Measurements from ENCODE around the gene ASPDH. TPM values are rescaled to one million over a fixed set of nuclear protein-coding genes. Genes with fewer than 3 reads are reported as not detected.

ASPDH gene
- total RNA-seq, 1 experiment from 2014 or later = not detected

GRCh38 chr19:50542943-50543342 lies 29.2 kb upstream of the ASPDH start:
- no peaks in the 10 kb centered on the region for H3K4me1 ChIP-seq (ENCODE audit: control insufficient read depth, insufficient read depth, low read length)
- POLR2A ChIA-PET = no interaction called here
- in situ Hi-C loops (cut with HindIII; ENCODE audit: low pct_unique_long_range_greater_than_20kb, low sequenced_read_pairs) = no loop called here

DNA sequence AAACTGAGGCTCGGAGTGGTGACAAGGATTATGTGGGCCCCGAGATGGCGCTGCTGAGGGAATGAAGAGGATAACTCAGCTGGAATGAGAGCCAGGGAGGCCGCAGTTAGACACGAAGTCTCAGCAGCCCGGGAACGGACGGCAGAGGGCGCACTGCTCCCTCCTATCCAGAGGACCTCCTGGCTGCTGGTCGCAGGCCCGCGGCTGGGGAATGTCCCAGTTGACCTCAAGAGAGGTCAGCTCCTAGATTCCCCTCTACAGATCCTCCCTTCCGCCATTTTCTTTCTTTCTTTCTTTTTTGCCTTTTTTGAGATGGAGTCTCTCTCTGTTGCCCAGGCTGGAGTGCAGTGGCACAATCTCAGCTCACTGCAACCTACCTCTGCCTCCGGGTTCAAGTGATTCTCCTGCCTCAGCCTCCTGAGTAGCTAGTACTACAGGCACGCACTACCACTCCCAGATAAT lies 24.1 kb upstream of the ASPDH start:
- in situ Hi-C loops (cut with HindIII; ENCODE audit: low pct_unique_long_range_greater_than_20kb, low sequenced_read_pairs) = no loop called here
- CTCF ChIA-PET = interaction anchor here (0.8 to 1.5 kb wide), 5 partner anchors 16 to 384 kb away, joined by 3 to 13 read pairs (median 3); no protein-coding TSS in a partner anchor
- peak; percentile 97 for ATAC-seq

More at GRCh38 chr19:50542943-50543342, 29.2 kb upstream of the ASPDH start:
- Histone ChIP-seq H3K9me3 (ENCODE audit: control insufficient read depth, insufficient read depth, low read depth, low read length) (no peaks in the 10 kb centered on the region), H3K4me3 (ENCODE audit: low read depth in 2 of 2, low read length in 2 of 2) (no peak overlapping the region), H3K36me3 (ENCODE audit: control insufficient read depth, insufficient read depth, low read length) (no peaks in the 10 kb centered on the region), H3K27ac (ENCODE audit: low read length) (no peak overlapping the region), H3K27me3 (ENCODE audit: control insufficient read depth, insufficient read depth, low read length) (no peaks in the 10 kb centered on the region)
- intact Hi-C loops (cut with micrococcal nuclease; ENCODE audit: unreplicated experiment) = no loop called here
- CTCF ChIA-PET = no interaction called here
- no peak for ATAC-seq
- no TSS peak for BruUV-seq (replicated peaks)
- TF ChIP-seq TCF7L2 (IDR thresholded peaks at IDR 0.05; ENCODE audit: low read depth, low read length) (no peak), SIN3A (IDR thresholded peaks at IDR 0.05; ENCODE audit: borderline replicate concordance, insufficient read depth, low read depth, low read length) (no peak), CTCF (IDR thresholded peaks at IDR 0.05) (no peak), POLR2AphosphoS5 (IDR thresholded peaks at IDR 0.05; ENCODE audit: low read depth, low read length) (no peak)
- TF ChIP-seq, protein P1, sequence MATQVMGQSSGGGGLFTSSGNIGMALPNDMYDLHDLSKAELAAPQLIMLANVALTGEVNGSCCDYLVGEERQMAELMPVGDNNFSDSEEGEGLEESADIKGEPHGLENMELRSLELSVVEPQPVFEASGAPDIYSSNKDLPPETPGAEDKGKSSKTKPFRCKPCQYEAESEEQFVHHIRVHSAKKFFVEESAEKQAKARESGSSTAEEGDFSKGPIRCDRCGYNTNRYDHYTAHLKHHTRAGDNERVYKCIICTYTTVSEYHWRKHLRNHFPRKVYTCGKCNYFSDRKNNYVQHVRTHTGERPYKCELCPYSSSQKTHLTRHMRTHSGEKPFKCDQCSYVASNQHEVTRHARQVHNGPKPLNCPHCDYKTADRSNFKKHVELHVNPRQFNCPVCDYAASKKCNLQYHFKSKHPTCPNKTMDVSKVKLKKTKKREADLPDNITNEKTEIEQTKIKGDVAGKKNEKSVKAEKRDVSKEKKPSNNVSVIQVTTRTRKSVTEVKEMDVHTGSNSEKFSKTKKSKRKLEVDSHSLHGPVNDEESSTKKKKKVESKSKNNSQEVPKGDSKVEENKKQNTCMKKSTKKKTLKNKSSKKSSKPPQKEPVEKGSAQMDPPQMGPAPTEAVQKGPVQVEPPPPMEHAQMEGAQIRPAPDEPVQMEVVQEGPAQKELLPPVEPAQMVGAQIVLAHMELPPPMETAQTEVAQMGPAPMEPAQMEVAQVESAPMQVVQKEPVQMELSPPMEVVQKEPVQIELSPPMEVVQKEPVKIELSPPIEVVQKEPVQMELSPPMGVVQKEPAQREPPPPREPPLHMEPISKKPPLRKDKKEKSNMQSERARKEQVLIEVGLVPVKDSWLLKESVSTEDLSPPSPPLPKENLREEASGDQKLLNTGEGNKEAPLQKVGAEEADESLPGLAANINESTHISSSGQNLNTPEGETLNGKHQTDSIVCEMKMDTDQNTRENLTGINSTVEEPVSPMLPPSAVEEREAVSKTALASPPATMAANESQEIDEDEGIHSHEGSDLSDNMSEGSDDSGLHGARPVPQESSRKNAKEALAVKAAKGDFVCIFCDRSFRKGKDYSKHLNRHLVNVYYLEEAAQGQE (IDR thresholded peaks at IDR 0.05; ENCODE audit: insufficient read depth in 1 of 2, low read depth in 2 of 2, low read length in 1 of 2) = no peak
- no peak for DNase-seq (ENCODE audit: low read depth, low spot score)

More for the DNA sequence above, 24.1 kb upstream of the ASPDH start:
- no peak overlapping the region for H3K4me3 ChIP-seq (ENCODE audit: low read depth in 2 of 2, low read length in 2 of 2)
- no peaks in the 10 kb centered on the region for H3K4me1 ChIP-seq (ENCODE audit: control insufficient read depth, insufficient read depth, low read length)
- BruUV-seq (replicated peaks) = no TSS peak
- TF ChIP-seq SIN3A (IDR thresholded peaks at IDR 0.05; ENCODE audit: borderline replicate concordance, insufficient read depth, low read depth, low read length) (no peak), CTCF (IDR thresholded peaks at IDR 0.05) (peak; percentile 94), TCF7L2 (IDR thresholded peaks at IDR 0.05; ENCODE audit: low read depth, low read length) (no peak), POLR2AphosphoS5 (IDR thresholded peaks at IDR 0.05; ENCODE audit: low read depth, low read length) (no peak)
- no peaks in the 10 kb centered on the region for H3K27me3 ChIP-seq (ENCODE audit: control insufficient read depth, insufficient read depth, low read length)
- POLR2A ChIA-PET = no interaction called here
- DNase-seq (ENCODE audit: low read depth, low spot score) = peak; percentile 48
- intact Hi-C loops (cut with micrococcal nuclease; ENCODE audit: unreplicated experiment) = loop anchor here (5.0 kb wide), 1 partner anchor 245 kb away; no protein-coding TSS in a partner anchor
- no peaks in the 10 kb centered on the region for H3K9me3 ChIP-seq (ENCODE audit: control insufficient read depth, insufficient read depth, low read depth, low read length)
- no peaks in the 10 kb centered on the region for H3K36me3 ChIP-seq (ENCODE audit: control insufficient read depth, insufficient read depth, low read length)
- no peak overlapping the region for H3K27ac ChIP-seq (ENCODE audit: low read length)

Data from Panc1 (cell line).